ENCODE measurements around the gene MRFAP1L1.

DNA sequence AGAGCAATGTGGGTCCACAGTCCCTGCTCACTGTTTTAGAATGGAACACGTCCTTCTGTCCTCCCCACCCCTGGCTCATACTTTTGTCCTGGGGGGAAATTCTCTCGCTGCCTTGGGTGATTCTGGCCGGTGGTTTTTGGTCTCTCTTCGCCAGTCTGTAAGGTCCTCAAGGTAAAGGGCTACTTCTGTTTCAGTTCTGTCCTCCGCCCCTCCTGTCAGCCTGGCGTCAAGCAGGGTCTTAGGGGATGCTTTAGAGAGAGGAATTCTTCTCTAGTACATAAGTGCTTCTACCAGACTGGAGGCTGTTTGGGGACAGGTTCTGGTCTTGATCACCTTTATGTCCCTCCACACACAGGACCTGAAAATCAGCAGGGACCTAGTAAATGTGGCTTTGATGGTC is 617 bp upstream of the MRFAP1L1 start:
- TF ChIP-seq CTCF (IDR thresholded peaks at IDR 0.05; ENCODE audit: extremely low read depth in 1 of 2, insufficient read depth in 1 of 2, low read depth in 1 of 2, low read length in 2 of 2): no peak
- TF ChIP-seq EZH2 (IDR thresholded peaks at IDR 0.05; ENCODE audit: borderline replicate concordance, low read depth, low read length, severe bottlenecking): no peak
- TF ChIP-seq POLR2AphosphoS5 (IDR thresholded peaks at IDR 0.05; ENCODE audit: insufficient read depth, low read depth, low read length): no peak
- no peak for TF ChIP-seq FOS (IDR thresholded peaks at IDR 0.05; ENCODE audit: borderline replicate concordance, insufficient read depth, low read length)
- TF ChIP-seq POLR2A (IDR thresholded peaks at IDR 0.05; ENCODE audit: low read depth, low read length): no peak
- no peak for TF ChIP-seq MAX (IDR thresholded peaks at IDR 0.05; ENCODE audit: insufficient read depth, insufficient read length)
- no peak for TF ChIP-seq MYC (IDR thresholded peaks at IDR 0.05; ENCODE audit: low read depth, low read length)
- no peak for TF ChIP-seq GATA2 (IDR thresholded peaks at IDR 0.05; ENCODE audit: insufficient read depth, insufficient read length, low read depth, low read length)

Data from endothelial cell of umbilical vein (primary cell).